ENCODE results near the gene MMP17. TPM values are rescaled to one million over a fixed set of nuclear protein-coding genes. Genes with fewer than 3 reads are reported as not detected.

The MMP17 gene
- total RNA-seq, 1 experiment from 2014 or later = 3.4 TPM

GRCh38 chr12:131897276-131897675, 69.1 kb downstream of the MMP17 start:
- Histone ChIP-seq H3K27me3 (replicated peaks) (no peaks in the 10 kb centered on the region), H3K4me3 (no peak overlapping the region), H3K27ac (no peak overlapping the region), H3K4me1 (replicated peaks) (peaks cover 18% of the 10 kb centered on the region), H3K9me3 (replicated peaks) (no peaks in the 10 kb centered on the region), H3K36me3 (peaks cover 12% of the 10 kb centered on the region)
- no peak for DNase-seq (ENCODE audit: low read depth in 1 of 2, low spot score in 2 of 2)

DNA sequence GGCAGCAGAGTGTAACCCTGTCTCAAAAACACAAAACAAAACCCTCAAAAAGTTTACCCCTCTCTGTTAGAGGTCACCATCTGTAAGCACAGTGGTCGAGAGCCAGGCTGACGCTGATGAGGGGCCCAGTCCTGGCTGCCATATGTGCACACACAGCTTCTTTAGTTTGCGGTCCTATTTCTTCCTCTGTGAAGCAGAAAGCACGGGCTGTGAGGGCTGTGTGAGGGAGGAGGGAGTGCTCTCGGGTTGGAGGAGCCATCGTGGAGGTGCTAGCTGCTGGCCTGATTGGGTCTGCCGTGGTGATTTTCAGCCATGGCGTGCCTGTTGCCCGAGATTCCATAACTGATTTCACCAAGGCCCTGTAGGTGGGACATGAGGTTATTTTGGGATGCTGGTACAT, 69.7 kb downstream of the MMP17 start:
- H3K27ac ChIP-seq = no peak overlapping the region
- no peak for DNase-seq (ENCODE audit: low read depth in 1 of 2, low spot score in 2 of 2)
- peaks cover 18% of the 10 kb centered on the region for H3K4me1 ChIP-seq (replicated peaks)
- H3K4me3 ChIP-seq = no peak overlapping the region
- peaks cover 12% of the 10 kb centered on the region for H3K36me3 ChIP-seq
- H3K27me3 ChIP-seq (replicated peaks) = no peaks in the 10 kb centered on the region
- no peaks in the 10 kb centered on the region for H3K9me3 ChIP-seq (replicated peaks)

GRCh38 chr12:131900397-131900796, 72.2 kb downstream of the MMP17 start:
- Histone ChIP-seq H3K27me3 (replicated peaks) (no peaks in the 10 kb centered on the region), H3K36me3 (peaks cover 12% of the 10 kb centered on the region), H3K9me3 (replicated peaks) (no peaks in the 10 kb centered on the region), H3K4me1 (replicated peaks) (peaks cover 15% of the 10 kb centered on the region), H3K27ac (no peak overlapping the region), H3K4me3 (no peak overlapping the region)
- no peak for DNase-seq (ENCODE audit: low read depth in 1 of 2, low spot score in 2 of 2)

Other genes with a start within 250 kb of the MMP17 start
- 26.8 and 27.0 TPM in 2 replicates for gene SFSWAP, start 117.3 kb upstream of the MMP17 start, total RNA-seq (2014; rRNA removed; shearing (Covaris generic))
- gene ULK1, start 66.2 kb downstream of the MMP17 start, total RNA-seq (2014; rRNA removed; shearing (Covaris generic)) = 1.5 and 2.9 TPM in 2 replicates
- 7.0 and 14.3 TPM in 2 replicates for gene PUS1, start 100.9 kb downstream of the MMP17 start, total RNA-seq (2014; rRNA removed; shearing (Covaris generic))
- gene EP400, start 121.5 kb downstream of the MMP17 start, total RNA-seq (2014; rRNA removed; shearing (Covaris generic)) = 9.7 and 10.3 TPM in 2 replicates